GM18507 (cell line): Measurements from ENCODE around the gene PARP12.

Source experiments
- DNase-seq: peaks from one replicate; pipeline ENCODE4 v3.0.0; 2011; ENCODE audit warnings: low read depth; ENCODE audit not compliant: insufficient read length; ENCODE audit errors: extremely low spot score
- FAIRE-seq: peaks from 2 replicates; lab custom pipeline; 2011; peaks lifted over from hg19 to GRCh38; lab: Jason Lieb, UNC

Gene PARP12

DNA sequence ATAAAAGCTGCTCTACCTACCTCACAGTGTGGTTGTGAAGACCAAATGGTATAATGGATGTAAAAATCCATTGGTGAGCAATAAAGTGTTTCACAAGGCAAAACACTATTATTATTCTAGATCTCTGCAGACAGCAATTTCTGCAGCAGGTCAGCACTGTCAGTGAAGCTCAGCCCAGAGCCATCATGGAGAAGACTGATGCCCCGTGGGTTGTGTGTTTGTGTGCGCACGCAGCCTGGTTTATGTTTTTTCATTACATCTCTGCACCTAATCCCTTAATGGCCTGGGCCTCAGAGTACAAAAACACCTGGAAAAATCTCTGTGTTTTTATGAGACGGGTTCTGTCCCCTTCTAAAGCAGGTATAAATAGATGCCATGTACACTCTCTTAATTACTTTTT is 64.2 kb downstream of the PARP12 start:
- DNase-seq (no peak), FAIRE-seq (no peak)

GRCh38 chr7:139995017-139995915 is 67.5 kb downstream of the PARP12 start:
- FAIRE-seq (no peak), DNase-seq (no peak)

DNA sequence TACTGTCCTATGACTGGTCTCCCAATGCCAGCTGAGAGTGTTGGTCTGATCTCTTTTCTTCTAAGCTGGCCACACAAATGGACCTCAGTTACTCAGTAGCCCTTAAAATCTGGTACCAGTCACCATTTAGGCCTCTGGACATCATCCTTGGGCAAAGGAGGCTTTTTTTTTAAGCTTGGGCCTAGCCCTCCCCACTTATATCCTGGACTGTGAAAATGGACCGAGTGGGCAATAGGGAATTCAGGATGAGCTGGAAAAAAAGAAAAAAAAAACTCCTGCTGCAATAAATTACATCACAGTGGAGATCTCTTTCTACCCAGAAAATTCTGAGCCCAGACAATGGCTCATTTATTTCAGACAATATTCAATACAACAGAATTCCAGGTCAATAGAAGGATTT is 68.4 kb downstream of the PARP12 start:
- FAIRE-seq = no peak
- DNase-seq = no peak

- DNase-seq (no peak), FAIRE-seq (no peak)
Observed at GRCh38 chr7:139993592-139993991, 69.2 kb downstream of the PARP12 start.

DNA sequence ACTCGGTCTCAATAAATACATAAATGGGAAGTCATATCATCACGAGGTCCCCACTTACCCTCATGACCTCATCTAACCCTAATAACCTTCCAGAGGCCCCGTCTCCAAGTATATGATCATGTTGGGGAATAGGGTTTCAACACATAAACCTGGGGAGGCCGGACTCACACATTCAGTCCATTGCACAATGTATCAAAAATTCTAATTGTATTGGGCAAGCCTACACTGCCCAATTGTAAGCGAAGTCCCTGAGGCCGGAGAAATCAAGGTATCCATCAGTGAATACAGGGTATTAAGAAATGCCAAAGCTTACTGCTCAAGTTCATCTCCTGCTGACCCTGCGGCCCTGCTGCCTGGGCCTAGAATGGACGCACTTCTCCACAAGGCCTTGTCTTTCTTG is 69.6 kb downstream of the PARP12 start:
- no peak for FAIRE-seq
- no peak for DNase-seq

DNA sequence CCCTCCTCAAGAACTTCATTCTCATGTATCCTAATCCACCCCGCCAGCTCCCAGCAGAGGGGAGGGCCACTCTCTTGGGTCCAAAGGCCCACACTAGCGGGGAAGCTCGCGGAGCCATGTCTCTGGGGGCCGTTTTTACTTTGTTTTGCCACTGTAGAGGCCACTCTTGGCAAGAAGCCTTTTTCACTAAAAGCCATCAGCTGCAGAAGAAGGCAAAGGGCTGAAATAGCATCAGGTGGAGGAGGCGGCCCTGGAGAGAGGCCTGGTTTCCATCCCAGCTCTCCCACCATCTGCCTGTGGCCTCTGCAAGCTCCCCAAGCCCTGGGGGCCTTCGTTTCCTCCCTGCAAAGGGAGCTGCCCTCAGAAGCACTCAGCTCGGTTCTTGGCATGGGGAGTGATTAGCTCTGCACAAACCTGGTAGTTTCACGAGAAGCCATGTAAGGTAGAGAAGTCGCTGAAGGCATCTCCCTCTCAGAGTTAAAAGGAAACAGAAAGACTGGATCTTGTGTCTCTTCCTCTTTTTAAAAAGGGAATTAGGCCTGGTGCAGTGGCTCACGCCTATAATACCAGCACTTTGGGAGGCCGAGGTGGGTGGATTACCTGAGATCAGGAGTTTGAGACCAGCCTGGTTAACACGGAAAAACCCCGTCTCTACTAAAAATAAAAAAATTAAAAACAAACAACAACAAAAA is 70.3 kb downstream of the PARP12 start:
- no peak for FAIRE-seq
- no peak for DNase-seq

DNA sequence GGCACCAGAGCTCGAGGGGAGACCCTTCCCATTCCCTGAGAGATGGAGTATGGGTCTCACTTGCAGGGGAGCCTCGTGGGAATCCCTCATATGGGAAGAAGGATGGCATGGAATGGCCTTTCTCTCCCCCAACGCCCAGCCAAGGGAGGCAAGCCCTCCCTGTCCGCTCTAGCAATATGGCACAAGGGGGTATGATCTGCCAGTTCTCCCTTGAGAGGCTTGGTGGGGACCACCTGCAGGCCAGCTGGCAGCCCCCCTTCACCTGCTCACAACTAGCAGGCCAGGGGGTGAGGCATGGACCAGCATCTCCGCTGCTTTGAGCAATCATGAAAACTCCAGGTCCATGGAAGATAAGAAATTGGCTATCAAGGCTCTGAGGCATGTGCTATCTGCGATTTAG is 70.8 kb downstream of the PARP12 start:
- no peak for FAIRE-seq

DNA sequence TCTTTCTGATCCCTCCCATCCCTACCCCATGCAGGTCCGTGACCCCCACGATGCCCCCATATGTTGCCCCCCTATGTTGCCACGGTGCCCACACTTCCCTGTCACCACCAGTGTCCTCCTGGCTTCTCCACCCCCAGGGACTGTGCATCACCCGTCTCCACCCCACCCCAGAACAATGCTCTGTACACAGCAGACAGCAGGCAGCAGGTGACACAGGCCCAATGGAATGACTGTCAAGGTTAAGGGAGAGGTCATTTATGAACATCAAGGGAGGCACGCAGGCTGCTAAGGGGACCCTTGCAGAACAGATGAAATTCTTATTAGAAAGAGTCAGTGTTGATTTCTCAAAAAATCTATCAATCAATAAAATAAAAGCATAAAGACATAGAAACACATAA is 71.5 kb downstream of the PARP12 start:
- DNase-seq = no peak
- no peak for FAIRE-seq

More for the DNA sequence above, 70.8 kb downstream of the PARP12 start:
- no peak for DNase-seq

- no peak for FAIRE-seq
- DNase-seq = no peak
Observed at GRCh38 chr7:139990571-139991268, 72.0 kb downstream of the PARP12 start.

DNA sequence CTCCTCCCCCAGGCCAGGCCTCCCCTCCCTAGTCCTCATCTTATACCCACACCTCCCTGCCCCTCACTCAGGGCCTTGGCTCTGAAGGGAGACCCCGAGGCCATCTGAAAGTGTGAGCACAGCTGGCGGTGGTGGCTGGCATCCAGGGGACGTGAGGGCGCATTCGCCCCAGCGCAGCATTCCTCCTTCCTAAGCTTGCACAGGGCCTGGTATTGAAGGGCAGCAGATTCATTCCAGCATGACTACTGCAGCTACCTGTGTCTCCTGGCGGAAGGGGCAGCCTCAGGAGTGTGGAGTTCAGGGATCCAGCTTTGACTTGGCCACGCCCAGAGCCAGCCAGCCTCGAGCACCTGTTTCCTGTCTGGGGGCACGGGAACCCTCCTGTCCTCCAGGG is 72.6 kb downstream of the PARP12 start:
- no peak for DNase-seq
- FAIRE-seq = no peak

GRCh38 chr7:139989366-139990141 is 73.2 kb downstream of the PARP12 start:
- DNase-seq = no peak
- no peak for FAIRE-seq

DNA sequence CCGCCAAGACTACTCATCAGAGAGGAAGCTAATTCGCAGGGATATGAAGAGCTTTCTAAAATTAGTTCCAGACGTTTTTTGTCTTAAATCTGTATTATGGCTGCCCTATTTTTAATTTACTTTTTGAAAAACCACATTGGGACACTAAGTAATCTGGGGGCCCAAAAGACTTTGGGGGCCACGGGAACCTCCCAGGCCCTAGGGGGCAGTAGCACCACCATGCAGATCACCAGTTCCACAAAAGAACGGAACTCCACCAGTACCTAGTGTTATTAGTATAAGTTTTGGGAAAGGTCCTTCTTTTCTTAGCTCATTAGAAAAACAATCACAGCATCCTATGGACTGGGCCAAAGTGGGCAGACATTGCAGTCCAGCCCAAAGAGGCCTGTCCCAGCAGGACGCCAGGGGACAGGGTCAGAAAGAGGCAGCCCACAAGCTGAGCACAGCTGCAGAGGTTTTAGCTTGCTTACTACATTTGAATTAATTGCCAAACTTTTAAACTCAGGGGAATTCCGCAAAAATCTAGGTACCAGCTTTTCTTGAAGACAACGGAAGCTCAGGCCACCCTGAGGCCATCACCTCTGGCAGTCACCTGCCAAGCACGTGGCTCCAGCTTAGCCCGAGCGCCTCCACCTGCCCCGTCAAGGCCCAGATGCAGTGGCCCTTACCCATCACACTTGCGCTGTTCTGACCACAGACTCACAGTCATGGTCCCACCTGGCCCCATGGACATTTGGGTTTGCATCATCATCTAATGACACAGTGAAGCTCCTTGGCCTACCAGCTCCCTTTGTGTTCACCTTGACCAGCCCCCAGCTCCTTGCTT is 74.8 kb downstream of the PARP12 start:
- no peak for DNase-seq
- no peak for FAIRE-seq

- DNase-seq = no peak
- FAIRE-seq = no peak
Observed at GRCh38 chr7:139985811-139986210, 76.9 kb downstream of the PARP12 start.

GRCh38 chr7:139984642-139985539 is 77.9 kb downstream of the PARP12 start:
- FAIRE-seq = no peak
- no peak for DNase-seq

- FAIRE-seq = no peak
- DNase-seq = no peak
Observed at GRCh38 chr7:139982927-139983920, 79.5 kb downstream of the PARP12 start.

- DNase-seq (no peak), FAIRE-seq (no peak)
Observed at GRCh38 chr7:139981511-139981895, 81.2 kb downstream of the PARP12 start.
